ENCODE data around the gene RTEL1.
"Not testable (repeated sequence)": the region's sequence is repeated elsewhere in the genome, so short reads cannot be mapped to it uniquely, and the experiment has no call there.

The RTEL1 gene

GRCh38 chr20:63652192-63652980, 5.7 kb upstream of the RTEL1 start:
- FAIRE-seq: no peak

- FAIRE-seq: no peak
Measured at GRCh38 chr20:63653041-63653973, 4.8 kb upstream of the RTEL1 start, which contains the start of gene STMN3. Gene STMN3 (minus strand): TSS chr20:63653424. CDS start chr20:63653345, 79 bp downstream.

GRCh38 chr20:63653974-63654668, 4.0 kb upstream of the RTEL1 start:
- no peak for FAIRE-seq

GRCh38 chr20:63655249-63655648, 2.9 kb upstream of the RTEL1 start:
- FAIRE-seq: no peak

- no peak for FAIRE-seq
Measured at GRCh38 chr20:63656451-63656850, 1.7 kb upstream of the RTEL1 start.

- no peak for FAIRE-seq
Measured at GRCh38 chr20:63657260-63657936, 714 bp upstream of the RTEL1 start.

- FAIRE-seq: no peak
Measured at GRCh38 chr20:63658749-63659187, 656 bp downstream of the RTEL1 start.

- no peak for FAIRE-seq
Measured at GRCh38 chr20:63659370-63659769, 1.3 kb downstream of the RTEL1 start.

- FAIRE-seq: not testable (repeated sequence)
Measured at GRCh38 chr20:63660174-63660573, 2.1 kb downstream of the RTEL1 start.

GRCh38 chr20:63660622-63661021, 2.5 kb downstream of the RTEL1 start:
- FAIRE-seq: no peak

- FAIRE-seq: no peak
Measured at GRCh38 chr20:63661108-63661507, 3.0 kb downstream of the RTEL1 start.

GRCh38 chr20:63661959-63662812, 4.1 kb downstream of the RTEL1 start:
- no peak for FAIRE-seq

GRCh38 chr20:63662813-63663189, 4.7 kb downstream of the RTEL1 start:
- FAIRE-seq: no peak

GRCh38 chr20:63663332-63664066, 5.4 kb downstream of the RTEL1 start:
- FAIRE-seq: no peak

- no peak for FAIRE-seq
Measured at GRCh38 chr20:63664143-63664851, 6.2 kb downstream of the RTEL1 start.

GRCh38 chr20:63664861-63665594, 6.9 kb downstream of the RTEL1 start:
- FAIRE-seq: no peak

- no peak for FAIRE-seq
Measured at GRCh38 chr20:63665708-63666107, 7.6 kb downstream of the RTEL1 start.

GRCh38 chr20:63667858-63668257, 9.7 kb downstream of the RTEL1 start:
- FAIRE-seq: no peak

- FAIRE-seq: no peak
Measured at GRCh38 chr20:63668351-63668750, 10.2 kb downstream of the RTEL1 start.
